GM12878 (cell line): ENCODE data around the gene PPP1R13B. TPM values are rescaled to one million over a fixed set of nuclear protein-coding genes. Genes with fewer than 3 reads are reported as not detected.

ENCODE experiments used
- ATAC-seq: fragments of 200-7000 bp; cut with Tn5 transposase; 3 replicates; pipeline ENCODE4 v1.9.1; 2020; ENCODE audit warnings: mild to moderate bottlenecking, moderate library complexity
- BruUV-seq: library from RNA; stranded (reverse); fragments of 400-500 nt; replicated peaks from 2 replicates; lab custom pipeline; 2021; lab: Mats Ljungman, UMichigan
- CTCF ChIA-PET: fragments of 300-600 bp; sonication (Branson Sonifier 250); formaldehyde crosslinking; extraction: SDS; loops from one replicate; lab custom pipeline; 2021; ENCODE audit warnings: inconsistent platforms; lab: Yijun Ruan, JAX
- POLR2A ChIA-PET: fragments of 350-600 bp; formaldehyde crosslinking; extraction: SDS; loops from one replicate; lab custom pipeline; 2021; ENCODE audit warnings: inconsistent platforms; lab: Charles Lee
- RAD21 ChIA-PET: fragments of 300-600 bp; sonication (Branson Sonifier 250); formaldehyde crosslinking; loops from one replicate; lab custom pipeline; 2023; ENCODE audit warnings: antibody characterized with exemption; ENCODE audit not compliant: unreplicated experiment; lab: Charles Lee
- SMC1A ChIA-PET: fragments of 300-600 bp; sonication (Branson Sonifier 250); formaldehyde crosslinking; loops from one replicate; lab custom pipeline; 2023; ENCODE audit not compliant: unreplicated experiment, uncharacterized antibody; lab: Charles Lee
- DNase-seq: peaks from one replicate; pipeline ENCODE4 v3.0.0-alpha.2; 2011; ENCODE audit warnings: low read depth, low spot score
- FAIRE-seq: peaks from 3 replicates; lab custom pipeline; 2011; peaks lifted over from hg19 to GRCh38; lab: Jason Lieb, UNC
- H2AFZ ChIP-seq: 2 replicates; pipeline ENCODE4 v1.6.0; 2011; ENCODE audit warnings: low read depth, low read length, control low read depth; ENCODE audit not compliant: control insufficient read depth
- H3K27ac ChIP-seq: 2 replicates; pipeline ENCODE4 v1.5.1; 2011; ENCODE audit warnings: control low read depth; ENCODE audit not compliant: control insufficient read depth, insufficient read depth
- H3K27me3 ChIP-seq, 2 experiments: replicated peaks in 1 of 2; 2 replicates each; pipeline versions ENCODE4 v1.6.0 to v1.6.1; 2011; ENCODE audit warnings: low read length in 1 of 2; ENCODE audit not compliant: control insufficient read depth in 2 of 2, insufficient read depth in 2 of 2
- H3K36me3 ChIP-seq, 2 experiments: 2 replicates each; pipeline ENCODE4 v1.5.1; 2011; ENCODE audit warnings: low read length in 1 of 2; ENCODE audit not compliant: control insufficient read depth in 2 of 2, insufficient read depth in 2 of 2
- H3K4me1 ChIP-seq: 2 replicates; pipeline ENCODE4 v1.6.1; 2011; ENCODE audit warnings: mild to moderate bottlenecking, low read length, moderate library complexity, mixed read lengths; ENCODE audit not compliant: control insufficient read depth, insufficient read depth
- H3K4me2 ChIP-seq: 2 replicates; pipeline ENCODE4 v1.6.0; 2011; ENCODE audit warnings: control low read depth; ENCODE audit not compliant: control insufficient read depth, insufficient read depth
- H3K4me3 ChIP-seq: fragments of 200-600 bp; sonication (generic); 2 replicates; pipeline ENCODE4 v1.5.1; 2016
- H3K79me2 ChIP-seq: 2 replicates; pipeline ENCODE4 v1.6.0; 2011; ENCODE audit warnings: low read length; ENCODE audit not compliant: control insufficient read depth, insufficient read depth
- H3K9ac ChIP-seq: 2 replicates; pipeline ENCODE4 v1.8.0; 2011; ENCODE audit warnings: low read length, control low read depth, mixed read lengths; ENCODE audit not compliant: control insufficient read depth, insufficient read depth
- H3K9me3 ChIP-seq: replicated peaks from 3 replicates; pipeline ENCODE4 v1.5.1; 2011; ENCODE audit warnings: mild to moderate bottlenecking, low read length; ENCODE audit not compliant: control insufficient read depth, insufficient read depth
- H4K20me1 ChIP-seq: 2 replicates; pipeline ENCODE4 v1.6.0; 2011; ENCODE audit not compliant: control insufficient read depth, insufficient read depth
- BHLHE40 ChIP-seq, 2 experiments: fragments of 450-650 bp in 1 of 2; IDR thresholded peaks; 2 replicates each; pipeline ENCODE4 v1.6.1; 2011 to 2017; ENCODE audit warnings: low read depth in 2 of 2, borderline replicate concordance in 1 of 2, improper control_type of control experiment in 1 of 2, low read length in 1 of 2, mild to moderate bottlenecking in 1 of 2
- CREB1 ChIP-seq: IDR thresholded peaks from 2 replicates; pipeline ENCODE4 v1.6.1; 2012; ENCODE audit warnings: low read depth, mild to moderate bottlenecking, inconsistent platforms
- CREM ChIP-seq: IDR thresholded peaks from 2 replicates; pipeline ENCODE4 v1.6.1; 2014; ENCODE audit warnings: antibody characterized with exemption, low read depth
- EP300 ChIP-seq, 2 experiments: fragments of 150-350 bp in 1 of 2; IDR thresholded peaks; 2 replicates each; pipeline ENCODE4 v1.6.1; 2011 to 2012; ENCODE audit warnings: low read depth in 2 of 2, low read length in 2 of 2, borderline replicate concordance in 1 of 2, improper control_type of control experiment in 1 of 2, inconsistent platforms in 1 of 2; ENCODE audit not compliant: control insufficient read depth in 1 of 2
- ETV6 ChIP-seq, 2 experiments: fragments of 450-650 bp in 1 of 2; IDR thresholded peaks in 1 of 2; conservative IDR thresholded peaks in 1 of 2; 2 replicates each; pipeline ENCODE4 v1.6.1; 2014; ENCODE audit warnings: antibody characterized with exemption in 1 of 2, borderline replicate concordance in 1 of 2, low read depth in 1 of 2, mild to moderate bottlenecking in 1 of 2, moderate library complexity in 1 of 2
- IKZF2 ChIP-seq, 2 experiments: fragments of 450-650 bp; IDR thresholded peaks; 2 replicates each; pipeline ENCODE4 v1.6.1; 2017; ENCODE audit warnings: mild to moderate bottlenecking in 2 of 2, moderate library complexity in 2 of 2
- NFYA ChIP-seq: IDR thresholded peaks from 2 replicates; pipeline ENCODE4 v1.6.1; 2011; ENCODE audit warnings: low read depth, mild to moderate bottlenecking, low read length, improper control_type of control experiment, borderline replicate concordance
- RCOR1 ChIP-seq: conservative IDR thresholded peaks from 2 replicates; pipeline ENCODE4 v1.6.1; 2012; ENCODE audit warnings: low read depth, low read length, improper control_type of control experiment
- RUNX3 ChIP-seq: IDR thresholded peaks from 2 replicates; pipeline ENCODE4 v1.6.1; 2012; ENCODE audit warnings: low read length, inconsistent platforms
- ZNF274 ChIP-seq: IDR thresholded peaks from one replicate; pipeline ENCODE4 v1.8.0; 2011; ENCODE audit not compliant: insufficient read length, insufficient read depth
- WGBS: methylation state at CpG from one replicate; pipeline ENCODE4 v1.1.6; 2016; ENCODE audit warnings: low lambda C conversion rate; ENCODE audit not compliant: insufficient replicate concordance, insufficient coverage; ENCODE audit errors: missing lambda C conversion rate; 5-methylcytosine and 5-hydroxymethylcytosine counted together
- in situ Hi-C: fragments of 300-500 bp; cut with MboI; formaldehyde crosslinking; loops from 9 replicates; pipeline ENCODE4 v1.14.3; 2018; ENCODE audit warnings: mixed read lengths
- intact Hi-C: fragments of 100-400 bp; cut with micrococcal nuclease; formaldehyde crosslinking; loops from one replicate; pipeline ENCODE4 v1.14.2; 2022; ENCODE audit not compliant: unreplicated experiment
- polyA plus RNA-seq, 11 experiments: library from polyadenylated mRNA; depleted of rRNA in 4 of 11; unstranded in 6 of 11; stranded (reverse) in 5 of 11; fragments of >200 nt; fragmentation: Nextera tagmentation in 4 of 11; fragmentation: Illumina TruSeq in 1 of 11; extraction: Ambion mirVana in 4 of 11; extraction: Trizol in 1 of 11; gene quantifications; 1 replicate in 1 of 11; 2 replicates in 10 of 11; pipeline versions ENCODE4 v1.2.1 to v1.2.3, GENCODE V29; 2011 to 2016; ENCODE audit warnings: inconsistent platforms in 2 of 11, missing spikeins in 2 of 11, low read depth in 1 of 11
- total RNA-seq, 4 experiments: library from RNA; depleted of rRNA in 3 of 4; stranded (reverse); fragments of >200 nt in 3 of 4; fragmentation: Illumina TruSeq in 1 of 4; extraction: Trizol in 1 of 4; gene quantifications; 2 replicates each; pipeline versions ENCODE4 v1.2.1 to v1.2.3, GENCODE V29; 2013 to 2021
- TF ChIP-seq, protein P1 (sequence below): IDR thresholded peaks from 2 replicates; pipeline ENCODE4 v1.6.1; 2012; ENCODE audit warnings: low read depth, low read length, improper control_type of control experiment
- TF ChIP-seq, protein P2 (sequence below): fragments of 450-650 bp; IDR thresholded peaks from 2 replicates; pipeline ENCODE4 v1.6.1; 2017; ENCODE audit warnings: low read depth, mild to moderate bottlenecking, moderate library complexity
- TF ChIP-seq, protein P3 (sequence below): fragments of 150-350 bp; IDR thresholded peaks from 2 replicates; pipeline ENCODE4 v1.6.1; 2016; ENCODE audit warnings: low read depth, low read length
- TF ChIP-seq, protein P4 (sequence below): fragments of 450-650 bp; formaldehyde crosslinking; IDR thresholded peaks from 2 replicates; pipeline ENCODE4 v1.5.0; 2022; ENCODE audit warnings: mild to moderate bottlenecking, missing genetic modification characterization

The PPP1R13B gene
- total and polyA plus RNA-seq, 10 of the 15 experiments (the other 5 are each of a cell fraction or from before 2014, with no cell fraction given), result 0.16 to 8.1 (median 3.2) TPM

DNA sequence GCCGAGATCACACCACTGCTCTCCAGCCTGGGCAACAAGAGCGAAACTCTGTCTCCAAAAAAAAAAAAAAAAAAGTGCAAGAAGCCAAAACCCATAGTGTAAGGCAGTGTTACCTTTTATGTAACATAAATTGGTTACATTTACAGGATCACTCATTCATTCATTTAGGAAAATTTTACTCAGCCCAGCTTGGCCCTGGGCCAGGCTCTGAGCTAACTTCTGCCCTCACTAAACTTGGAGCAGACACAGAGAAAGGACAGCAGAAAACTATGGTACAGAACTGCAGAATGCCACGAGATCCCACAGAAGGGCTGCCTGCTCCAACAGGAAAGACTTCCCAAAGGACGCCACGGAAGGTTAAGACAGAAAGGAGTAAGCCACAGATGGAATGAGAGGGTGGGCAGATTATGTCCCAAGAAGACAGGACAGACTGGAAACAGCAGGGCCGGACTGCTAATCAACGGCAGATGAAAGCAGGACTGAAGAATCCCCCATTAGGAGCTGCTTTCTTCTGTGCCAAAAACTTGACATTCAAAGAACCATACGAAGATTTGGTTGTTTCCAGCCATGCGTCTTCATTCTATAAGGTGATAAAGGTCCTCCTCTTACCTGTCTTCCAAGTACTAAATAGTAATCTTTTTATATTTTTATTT, 18.9 kb downstream of the PPP1R13B start:
- H3K27ac ChIP-seq, result no peak overlapping the region
- H3K4me2 ChIP-seq, result no peak overlapping the region
- intact Hi-C loops, result no loop called here
- CTCF ChIA-PET, result interaction anchor here (1.7 kb wide), 1 partner anchor 20 kb away, joined by 7 read pairs; no protein-coding TSS in a partner anchor
- in situ Hi-C loops, result no loop called here
- H3K9ac ChIP-seq, result no peak overlapping the region
- H3K4me1 ChIP-seq, result no peaks in the 10 kb centered on the region
- RAD21 ChIA-PET, result interaction anchor here (0.9 kb wide), 1 partner anchor 20 kb away, joined by 3 read pairs; no protein-coding TSS in a partner anchor
- ATAC-seq (no peak), DNase-seq (no peak), FAIRE-seq (no peak)
- H3K36me3 ChIP-seq, result no peaks in the 10 kb centered on the region
- BruUV-seq, result no TSS peak
- SMC1A ChIA-PET, result no interaction called here
- H3K79me2 ChIP-seq, result no peaks in the 10 kb centered on the region
- no peaks in the 10 kb centered on the region for H4K20me1 ChIP-seq
- no peaks in the 10 kb centered on the region for H3K27me3 ChIP-seq
- no peak overlapping the region for H2AFZ ChIP-seq
- POLR2A ChIA-PET, result interaction anchor here (0.5 kb wide), 1 partner anchor 19 kb away, joined by 4 read pairs; the partner anchor contains the start of gene PPP1R13B
- WGBS, result 80% methylated on average over 9 of the region's 9 CpGs
- H3K4me3 ChIP-seq, result no peak overlapping the region
- H3K9me3 ChIP-seq, result no peaks in the 10 kb centered on the region
- no peak for TF ChIP-seq NFYA
- no peak for TF ChIP-seq BHLHE40 (IDR thresholded peaks at IDR 0.05; ENCODE audit: borderline replicate concordance in 1 of 2, low read depth in 2 of 2, low read length in 1 of 2)
- no peak for TF ChIP-seq ZNF274
- TF ChIP-seq, protein P1, sequence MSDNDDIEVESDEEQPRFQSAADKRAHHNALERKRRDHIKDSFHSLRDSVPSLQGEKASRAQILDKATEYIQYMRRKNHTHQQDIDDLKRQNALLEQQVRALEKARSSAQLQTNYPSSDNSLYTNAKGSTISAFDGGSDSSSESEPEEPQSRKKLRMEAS, result no peak
- no peak for TF ChIP-seq IKZF2 (IDR thresholded peaks at IDR 0.05)
- TF ChIP-seq CREB1, result no peak
- TF ChIP-seq, protein P2, sequence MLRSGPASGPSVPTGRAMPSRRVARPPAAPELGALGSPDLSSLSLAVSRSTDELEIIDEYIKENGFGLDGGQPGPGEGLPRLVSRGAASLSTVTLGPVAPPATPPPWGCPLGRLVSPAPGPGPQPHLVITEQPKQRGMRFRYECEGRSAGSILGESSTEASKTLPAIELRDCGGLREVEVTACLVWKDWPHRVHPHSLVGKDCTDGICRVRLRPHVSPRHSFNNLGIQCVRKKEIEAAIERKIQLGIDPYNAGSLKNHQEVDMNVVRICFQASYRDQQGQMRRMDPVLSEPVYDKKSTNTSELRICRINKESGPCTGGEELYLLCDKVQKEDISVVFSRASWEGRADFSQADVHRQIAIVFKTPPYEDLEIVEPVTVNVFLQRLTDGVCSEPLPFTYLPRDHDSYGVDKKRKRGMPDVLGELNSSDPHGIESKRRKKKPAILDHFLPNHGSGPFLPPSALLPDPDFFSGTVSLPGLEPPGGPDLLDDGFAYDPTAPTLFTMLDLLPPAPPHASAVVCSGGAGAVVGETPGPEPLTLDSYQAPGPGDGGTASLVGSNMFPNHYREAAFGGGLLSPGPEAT, result no peak
- TF ChIP-seq RCOR1, result no peak
- TF ChIP-seq, protein P3, sequence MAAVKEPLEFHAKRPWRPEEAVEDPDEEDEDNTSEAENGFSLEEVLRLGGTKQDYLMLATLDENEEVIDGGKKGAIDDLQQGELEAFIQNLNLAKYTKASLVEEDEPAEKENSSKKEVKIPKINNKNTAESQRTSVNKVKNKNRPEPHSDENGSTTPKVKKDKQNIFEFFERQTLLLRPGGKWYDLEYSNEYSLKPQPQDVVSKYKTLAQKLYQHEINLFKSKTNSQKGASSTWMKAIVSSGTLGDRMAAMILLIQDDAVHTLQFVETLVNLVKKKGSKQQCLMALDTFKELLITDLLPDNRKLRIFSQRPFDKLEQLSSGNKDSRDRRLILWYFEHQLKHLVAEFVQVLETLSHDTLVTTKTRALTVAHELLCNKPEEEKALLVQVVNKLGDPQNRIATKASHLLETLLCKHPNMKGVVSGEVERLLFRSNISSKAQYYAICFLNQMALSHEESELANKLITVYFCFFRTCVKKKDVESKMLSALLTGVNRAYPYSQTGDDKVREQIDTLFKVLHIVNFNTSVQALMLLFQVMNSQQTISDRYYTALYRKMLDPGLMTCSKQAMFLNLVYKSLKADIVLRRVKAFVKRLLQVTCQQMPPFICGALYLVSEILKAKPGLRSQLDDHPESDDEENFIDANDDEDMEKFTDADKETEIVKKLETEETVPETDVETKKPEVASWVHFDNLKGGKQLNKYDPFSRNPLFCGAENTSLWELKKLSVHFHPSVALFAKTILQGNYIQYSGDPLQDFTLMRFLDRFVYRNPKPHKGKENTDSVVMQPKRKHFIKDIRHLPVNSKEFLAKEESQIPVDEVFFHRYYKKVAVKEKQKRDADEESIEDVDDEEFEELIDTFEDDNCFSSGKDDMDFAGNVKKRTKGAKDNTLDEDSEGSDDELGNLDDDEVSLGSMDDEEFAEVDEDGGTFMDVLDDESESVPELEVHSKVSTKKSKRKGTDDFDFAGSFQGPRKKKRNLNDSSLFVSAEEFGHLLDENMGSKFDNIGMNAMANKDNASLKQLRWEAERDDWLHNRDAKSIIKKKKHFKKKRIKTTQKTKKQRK, result no peak
- TF ChIP-seq EP300 (IDR thresholded peaks at IDR 0.05; ENCODE audit: borderline replicate concordance in 1 of 2, control insufficient read depth in 1 of 2, low read depth in 2 of 2, low read length in 2 of 2), result no peak
- TF ChIP-seq ETV6 (conservative IDR thresholded peaks at IDR 0.05 in 1 of 2, IDR thresholded peaks at IDR 0.05 in 1 of 2; ENCODE audit: borderline replicate concordance in 1 of 2, low read depth in 1 of 2), result no peak
- TF ChIP-seq RUNX3, result no peak
- TF ChIP-seq, protein P4, sequence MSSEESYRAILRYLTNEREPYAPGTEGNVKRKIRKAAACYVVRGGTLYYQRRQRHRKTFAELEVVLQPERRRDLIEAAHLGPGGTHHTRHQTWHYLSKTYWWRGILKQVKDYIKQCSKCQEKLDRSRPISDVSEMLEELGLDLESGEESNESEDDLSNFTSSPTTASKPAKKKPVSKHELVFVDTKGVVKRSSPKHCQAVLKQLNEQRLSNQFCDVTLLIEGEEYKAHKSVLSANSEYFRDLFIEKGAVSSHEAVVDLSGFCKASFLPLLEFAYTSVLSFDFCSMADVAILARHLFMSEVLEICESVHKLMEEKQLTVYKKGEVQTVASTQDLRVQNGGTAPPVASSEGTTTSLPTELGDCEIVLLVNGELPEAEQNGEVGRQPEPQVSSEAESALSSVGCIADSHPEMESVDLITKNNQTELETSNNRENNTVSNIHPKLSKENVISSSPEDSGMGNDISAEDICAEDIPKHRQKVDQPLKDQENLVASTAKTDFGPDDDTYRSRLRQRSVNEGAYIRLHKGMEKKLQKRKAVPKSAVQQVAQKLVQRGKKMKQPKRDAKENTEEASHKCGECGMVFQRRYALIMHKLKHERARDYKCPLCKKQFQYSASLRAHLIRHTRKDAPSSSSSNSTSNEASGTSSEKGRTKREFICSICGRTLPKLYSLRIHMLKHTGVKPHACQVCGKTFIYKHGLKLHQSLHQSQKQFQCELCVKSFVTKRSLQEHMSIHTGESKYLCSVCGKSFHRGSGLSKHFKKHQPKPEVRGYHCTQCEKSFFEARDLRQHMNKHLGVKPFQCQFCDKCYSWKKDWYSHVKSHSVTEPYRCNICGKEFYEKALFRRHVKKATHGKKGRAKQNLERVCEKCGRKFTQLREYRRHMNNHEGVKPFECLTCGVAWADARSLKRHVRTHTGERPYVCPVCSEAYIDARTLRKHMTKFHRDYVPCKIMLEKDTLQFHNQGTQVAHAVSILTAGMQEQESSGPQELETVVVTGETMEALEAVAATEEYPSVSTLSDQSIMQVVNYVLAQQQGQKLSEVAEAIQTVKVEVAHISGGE (CRISPR knock-in tag), result no peak
- no peak for TF ChIP-seq CREM
